Measurements from ENCODE around the gene PFKL.
"Not testable (repeated sequence)": the region's sequence is repeated elsewhere in the genome, so short reads cannot be mapped to it uniquely, and the experiment has no call there.

PFKL gene

DNA sequence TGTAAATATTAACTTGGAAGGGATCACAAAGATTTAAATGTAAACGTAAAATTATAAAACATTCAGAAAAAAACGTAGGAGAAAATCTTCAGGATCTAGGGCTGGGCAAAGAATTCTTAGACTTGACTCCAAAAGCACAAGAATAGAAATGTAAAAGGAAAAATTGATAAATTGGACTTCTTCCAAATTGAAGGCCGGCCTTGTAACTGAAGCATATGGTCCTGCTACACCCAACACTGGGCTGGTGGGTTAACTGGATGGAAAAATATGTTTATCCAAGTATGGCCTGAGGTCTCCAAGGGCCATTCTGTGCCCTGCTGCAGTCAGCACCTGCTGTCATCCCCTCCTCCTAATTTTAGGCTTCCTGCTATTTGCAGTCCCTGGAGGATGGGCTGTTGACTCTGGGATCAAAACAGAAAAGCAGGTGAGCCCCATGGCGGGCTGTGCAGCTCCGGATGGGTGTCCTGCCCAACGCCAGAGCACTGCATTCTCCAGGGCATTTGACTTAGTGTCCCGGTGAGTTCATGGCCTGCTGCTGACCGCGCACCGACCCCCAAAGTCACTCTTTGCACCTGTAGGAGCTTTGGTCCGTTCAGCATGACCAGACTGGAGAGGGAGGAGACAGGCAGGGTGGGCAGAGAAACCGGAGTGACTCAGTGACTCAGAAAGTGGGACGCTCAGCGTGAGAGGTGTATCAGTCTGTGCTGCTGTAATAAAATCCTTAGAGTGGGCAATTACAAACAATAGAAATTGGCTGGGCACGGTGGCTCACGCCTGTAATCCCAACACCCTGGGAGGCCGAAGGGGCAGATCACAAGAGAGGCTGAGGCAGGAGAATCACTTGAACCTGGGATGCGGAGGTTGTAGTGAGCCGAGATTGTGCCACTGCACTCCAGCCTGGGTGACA is 20.2 kb upstream of the PFKL start:
- no peak for DNase-seq (ENCODE audit: low read depth)

DNA sequence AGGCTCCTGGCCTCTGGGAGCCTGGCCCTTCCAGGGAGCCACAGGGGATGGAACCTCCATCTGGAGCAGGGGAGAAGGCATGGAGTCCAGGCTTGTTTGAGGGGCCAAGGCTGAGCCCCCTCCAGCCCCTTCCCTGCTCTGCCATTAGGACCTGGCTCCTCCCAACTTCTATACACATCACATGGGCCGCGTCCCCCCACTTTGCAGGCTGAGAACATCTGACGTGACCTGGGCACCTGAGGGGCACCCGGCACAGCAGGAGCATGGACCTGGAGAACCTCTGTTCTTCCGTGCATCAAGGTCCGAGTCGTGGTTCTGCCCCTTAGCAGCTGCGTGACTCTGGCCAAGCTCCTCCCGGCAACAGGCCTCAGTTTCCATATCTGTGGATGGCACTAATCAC is 18.1 kb upstream of the PFKL start:
- no peak for DNase-seq (ENCODE audit: low read depth)

DNA sequence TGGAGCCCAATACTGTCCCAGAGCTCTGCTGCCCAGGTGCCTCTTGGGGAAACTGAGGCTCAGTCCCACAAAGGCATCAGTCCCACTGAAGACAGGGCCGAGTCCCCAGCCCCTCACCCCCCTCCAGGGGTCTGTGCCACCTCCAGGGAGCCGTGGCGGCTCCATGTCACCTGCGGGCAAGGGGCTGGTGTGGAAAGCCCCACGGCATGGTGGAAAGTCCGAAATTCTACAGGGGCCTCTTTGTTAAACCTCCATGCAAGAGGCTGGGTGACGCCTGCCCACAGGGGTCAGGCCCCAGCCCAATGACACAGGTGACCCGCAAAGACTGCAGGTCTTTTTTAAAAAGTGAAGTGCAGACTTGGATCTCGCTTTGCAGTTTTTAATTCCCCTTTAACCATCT is 17.5 kb upstream of the PFKL start:
- DNase-seq (ENCODE audit: low read depth): no peak

DNA sequence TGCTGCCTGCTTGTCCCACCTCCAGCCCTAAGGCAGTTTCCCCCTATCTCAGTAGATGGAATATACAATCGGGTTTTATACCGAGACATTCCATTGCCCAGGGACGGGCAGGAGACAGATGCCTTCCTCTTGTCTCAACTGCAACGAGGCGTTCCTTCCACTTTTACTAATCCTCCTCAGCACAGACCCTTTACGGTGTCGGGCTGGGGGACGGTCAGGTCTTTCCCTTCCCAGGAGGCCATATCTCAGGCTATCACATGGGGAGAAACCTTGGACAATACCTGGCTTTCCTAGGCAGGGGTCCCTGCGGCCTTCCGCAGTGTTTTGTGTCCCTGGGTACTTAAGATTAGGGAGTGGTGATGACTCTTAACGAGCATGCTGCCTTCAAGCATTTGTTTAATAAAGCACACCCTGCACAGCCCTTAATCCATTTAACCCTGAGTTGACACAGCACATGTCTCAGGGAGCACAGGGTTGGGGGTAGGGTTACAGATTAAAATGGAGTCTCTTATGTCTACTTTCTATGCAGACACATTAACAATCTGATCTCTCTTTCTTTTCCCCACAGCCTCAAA is 16.6 kb upstream of the PFKL start:
- not testable (repeated sequence) for DNase-seq (ENCODE audit: low read depth)

DNA sequence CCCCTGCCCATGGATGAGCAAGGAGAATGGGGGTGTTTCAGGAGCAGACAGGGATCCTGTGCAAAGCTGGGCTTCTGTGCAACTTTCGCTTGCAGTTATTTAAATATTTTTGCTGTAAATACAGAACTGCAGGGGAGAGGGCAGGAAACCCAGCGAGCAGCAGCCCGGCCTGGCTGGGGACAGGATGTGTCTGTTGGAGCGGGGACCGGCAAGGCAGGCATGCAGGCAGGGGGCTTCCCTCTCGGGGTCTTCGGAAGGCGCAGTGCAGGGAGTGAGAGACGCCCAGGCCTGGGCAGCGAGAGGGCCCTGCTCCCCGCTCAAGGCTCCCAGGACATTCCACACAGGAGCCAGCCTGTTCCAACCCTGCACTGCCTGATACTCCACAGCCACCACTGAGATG is 15.9 kb upstream of the PFKL start:
- no peak for DNase-seq (ENCODE audit: low read depth)

DNA sequence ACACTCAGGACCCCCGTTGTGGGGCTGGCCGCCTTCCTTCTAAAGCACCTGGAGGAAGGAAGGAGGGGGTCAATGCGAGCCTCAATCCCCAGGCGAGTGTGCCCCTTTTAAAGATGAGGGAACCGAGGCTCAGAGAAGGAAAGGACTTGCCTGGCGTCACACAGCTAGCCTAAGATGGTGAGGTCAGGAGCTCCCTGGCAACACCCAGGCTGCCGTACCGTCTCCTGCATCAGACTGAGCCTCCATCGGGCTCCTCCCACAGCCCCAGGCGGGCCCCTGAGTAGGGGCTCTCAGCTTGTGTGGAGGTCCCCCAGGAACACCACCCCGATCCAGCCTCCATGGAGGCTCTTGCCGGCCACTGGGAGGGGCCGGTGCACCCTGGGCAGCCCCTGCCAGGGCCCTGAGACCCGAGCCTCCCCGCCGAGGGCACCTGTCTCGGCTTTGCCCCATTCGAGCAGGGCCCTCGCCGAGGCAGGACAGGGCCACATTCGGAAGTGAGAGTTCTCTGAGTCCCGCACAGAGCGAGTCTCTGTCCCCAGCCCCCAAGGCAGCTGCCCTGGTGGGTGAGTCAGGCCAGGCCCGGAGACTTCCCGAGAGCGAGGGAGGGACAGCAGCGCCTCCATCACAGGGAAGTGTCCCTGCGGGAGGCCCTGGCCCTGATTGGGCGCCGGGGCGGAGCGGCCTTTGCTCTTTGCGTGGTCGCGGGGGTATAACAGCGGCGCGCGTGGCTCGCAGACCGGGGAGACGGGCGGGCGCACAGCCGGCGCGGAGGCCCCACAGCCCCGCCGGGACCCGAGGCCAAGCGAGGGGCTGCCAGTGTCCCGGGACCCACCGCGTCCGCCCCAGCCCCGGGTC is 14.5 kb upstream of the PFKL start, which contains the start of gene AIRE:
Gene AIRE (plus strand): TSS at position 739 of the 855 bp plus-strand sequence. CDS start 131 bp downstream, outside the sequence.
- DNase-seq (ENCODE audit: low read depth): no peak

DNA sequence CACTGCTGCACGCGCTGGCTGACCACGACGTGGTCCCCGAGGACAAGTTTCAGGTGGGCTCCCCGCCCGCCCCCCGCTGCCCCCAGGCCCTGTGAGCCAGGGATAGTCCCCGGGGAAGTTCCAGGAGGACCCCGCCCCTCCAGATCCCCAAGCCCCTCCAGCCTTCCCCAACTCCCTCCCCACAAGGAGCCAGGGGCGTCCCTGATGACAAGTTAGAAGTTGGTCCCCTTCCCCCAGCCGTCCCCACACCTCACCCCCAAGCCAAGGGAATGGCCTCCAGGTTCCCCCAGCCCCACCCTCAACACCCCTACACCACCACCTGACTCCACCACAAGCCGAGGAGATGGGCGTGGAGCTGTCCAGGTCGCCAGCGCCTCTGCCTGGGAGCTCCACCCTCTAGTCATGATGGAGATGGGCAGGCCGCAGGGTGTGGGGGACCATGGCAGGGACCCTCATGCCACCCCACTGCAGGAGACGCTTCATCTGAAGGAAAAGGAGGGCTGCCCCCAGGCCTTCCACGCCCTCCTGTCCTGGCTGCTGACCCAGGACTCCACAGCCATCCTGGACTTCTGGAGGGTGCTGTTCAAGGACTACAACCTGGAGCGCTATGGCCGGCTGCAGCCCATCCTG is 13.7 kb upstream of the PFKL start:
- DNase-seq (ENCODE audit: low read depth): no peak

DNA sequence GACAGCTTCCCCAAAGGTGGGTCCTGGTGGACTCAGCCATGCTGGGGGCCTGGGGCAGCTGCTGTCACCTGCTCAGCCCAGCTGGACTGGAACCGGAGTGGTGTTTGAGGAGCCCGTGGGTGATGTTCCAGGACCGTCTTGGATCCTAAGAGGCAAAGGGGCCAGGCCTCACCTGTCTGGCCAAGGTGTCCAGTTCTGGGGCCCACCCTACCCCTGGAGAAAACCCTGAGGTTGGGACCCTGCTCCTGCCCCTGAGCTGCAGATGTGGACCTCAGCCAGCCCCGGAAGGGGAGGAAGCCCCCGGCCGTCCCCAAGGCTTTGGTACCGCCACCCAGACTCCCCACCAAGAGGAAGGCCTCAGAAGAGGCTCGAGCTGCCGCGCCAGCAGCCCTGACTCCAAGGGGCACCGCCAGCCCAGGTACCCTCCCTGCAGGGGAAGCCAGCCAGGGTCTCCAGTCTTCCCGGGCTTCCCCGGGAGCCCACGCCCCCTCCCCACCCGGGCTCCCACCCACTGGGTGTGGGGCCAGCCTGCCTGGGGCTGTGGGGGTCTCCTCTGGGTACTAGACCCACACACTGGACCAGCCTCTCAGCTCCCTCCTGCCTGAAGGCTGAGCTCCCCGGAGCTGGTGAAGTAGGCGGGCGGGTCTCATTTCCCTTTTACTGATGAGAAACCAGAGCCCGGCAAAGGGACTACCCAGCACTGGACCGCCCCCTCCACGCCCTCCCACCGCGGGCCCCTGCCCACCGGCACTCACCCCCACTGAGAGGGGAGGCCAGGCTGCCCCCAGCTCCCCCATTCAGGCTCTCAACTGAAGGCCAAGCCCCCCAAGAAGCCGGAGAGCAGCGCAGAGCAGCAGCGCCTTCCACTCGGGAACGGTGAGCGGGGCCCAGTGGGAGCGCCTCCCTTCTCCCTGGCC is 12.9 kb upstream of the PFKL start:
- no peak for DNase-seq (ENCODE audit: low read depth)

DNA sequence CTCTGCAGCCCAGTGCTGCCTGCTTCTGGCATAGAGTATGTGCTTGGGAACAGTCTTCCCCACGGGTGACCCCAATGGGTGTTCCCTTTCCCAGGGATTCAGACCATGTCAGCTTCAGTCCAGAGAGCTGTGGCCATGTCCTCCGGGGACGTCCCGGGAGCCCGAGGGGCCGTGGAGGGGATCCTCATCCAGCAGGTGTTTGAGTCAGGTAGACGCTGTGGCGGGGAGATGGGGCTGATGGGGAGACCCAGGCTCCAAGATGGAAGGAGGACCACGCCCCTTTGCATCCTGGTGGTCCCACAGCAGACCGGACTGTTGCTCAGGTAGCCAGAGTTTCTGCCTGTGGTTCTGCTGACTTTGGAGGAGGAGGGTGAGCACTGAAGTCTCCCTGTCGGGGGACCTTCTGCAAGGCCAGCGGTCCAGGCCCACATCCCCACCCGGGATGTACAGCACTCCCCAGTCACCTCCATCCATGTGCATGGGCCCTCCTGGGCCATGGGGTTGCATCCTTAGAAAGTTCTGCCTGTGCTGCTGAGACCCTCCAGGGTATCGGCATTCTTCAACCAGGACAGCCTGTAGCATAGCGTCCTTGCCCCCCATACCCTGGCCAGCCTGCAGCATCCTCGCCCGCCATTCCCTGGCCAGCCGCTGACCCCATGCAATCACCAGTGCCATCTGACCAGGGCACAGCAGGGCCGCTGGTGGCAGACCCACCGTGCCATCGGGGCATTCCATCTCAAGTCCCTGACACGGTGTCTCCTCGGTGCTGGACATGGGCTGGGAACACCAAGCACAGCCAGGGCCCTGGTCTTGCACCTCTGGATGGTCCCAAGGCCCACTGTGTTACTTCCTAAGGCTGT is 11.4 kb upstream of the PFKL start:
- DNase-seq (ENCODE audit: low read depth): no peak

DNA sequence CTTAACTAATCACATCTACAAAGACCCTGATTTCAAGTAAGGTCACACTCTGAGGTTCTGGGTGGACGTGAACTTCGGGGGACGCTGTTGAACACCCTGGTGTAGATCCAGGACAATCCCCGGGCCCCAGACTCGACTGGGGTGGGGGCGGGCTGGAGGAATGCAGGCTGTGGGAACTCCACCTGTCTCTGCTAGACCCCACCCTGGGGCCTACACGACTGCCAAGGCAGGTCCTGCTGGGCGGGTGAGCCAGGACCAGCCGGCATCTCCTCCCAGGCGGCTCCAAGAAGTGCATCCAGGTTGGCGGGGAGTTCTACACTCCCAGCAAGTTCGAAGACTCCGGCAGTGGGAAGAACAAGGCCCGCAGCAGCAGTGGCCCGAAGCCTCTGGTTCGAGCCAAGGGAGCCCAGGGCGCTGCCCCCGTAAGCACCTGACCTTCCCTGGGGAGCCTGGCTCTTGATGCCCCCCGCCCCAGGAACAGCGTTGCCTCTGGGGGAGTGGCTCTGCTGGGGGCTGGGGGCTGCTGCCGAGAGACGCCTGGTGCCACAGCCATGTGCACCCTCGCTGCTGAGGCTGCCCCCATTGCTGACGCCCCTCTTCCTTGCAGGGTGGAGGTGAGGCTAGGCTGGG is 10.4 kb upstream of the PFKL start:
- DNase-seq (ENCODE audit: low read depth): no peak

DNA sequence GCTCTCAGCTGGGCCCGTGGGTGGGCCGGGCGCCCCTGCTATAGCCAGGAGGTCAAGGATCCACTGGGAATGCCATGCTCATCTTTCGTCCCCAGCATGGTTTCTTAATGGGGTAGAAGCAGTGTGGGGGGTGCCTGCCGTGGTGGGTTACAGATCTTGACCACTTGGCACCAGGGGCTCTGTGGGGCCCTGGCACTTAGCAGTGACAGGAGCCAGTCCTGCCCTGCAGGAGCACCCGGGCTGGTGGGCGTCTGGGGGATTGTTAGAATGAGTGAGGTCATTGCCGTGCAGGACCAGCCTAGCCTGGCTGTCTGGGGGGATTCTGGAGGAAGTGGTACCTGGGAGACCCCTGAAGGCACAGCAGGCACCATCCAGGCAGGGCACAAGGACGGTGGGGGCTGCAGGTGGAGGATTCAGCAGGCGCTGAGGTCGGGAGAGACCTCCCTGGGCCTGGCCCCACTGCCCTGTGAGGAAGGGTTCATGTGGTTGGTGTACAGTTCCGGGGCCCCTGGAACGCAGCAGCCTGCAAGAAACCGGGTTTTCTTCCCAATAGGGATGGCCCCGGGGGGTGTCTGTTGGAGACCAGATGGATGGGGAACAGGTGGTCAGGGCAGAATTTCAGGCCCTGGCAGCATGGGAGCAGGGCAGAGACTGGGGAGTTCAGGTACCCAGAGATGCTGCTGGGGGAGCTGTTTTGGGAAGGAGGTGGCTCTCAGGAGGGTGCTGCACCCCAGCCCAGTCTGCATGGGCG is 9.4 kb upstream of the PFKL start:
- DNase-seq (ENCODE audit: low read depth): no peak

DNA sequence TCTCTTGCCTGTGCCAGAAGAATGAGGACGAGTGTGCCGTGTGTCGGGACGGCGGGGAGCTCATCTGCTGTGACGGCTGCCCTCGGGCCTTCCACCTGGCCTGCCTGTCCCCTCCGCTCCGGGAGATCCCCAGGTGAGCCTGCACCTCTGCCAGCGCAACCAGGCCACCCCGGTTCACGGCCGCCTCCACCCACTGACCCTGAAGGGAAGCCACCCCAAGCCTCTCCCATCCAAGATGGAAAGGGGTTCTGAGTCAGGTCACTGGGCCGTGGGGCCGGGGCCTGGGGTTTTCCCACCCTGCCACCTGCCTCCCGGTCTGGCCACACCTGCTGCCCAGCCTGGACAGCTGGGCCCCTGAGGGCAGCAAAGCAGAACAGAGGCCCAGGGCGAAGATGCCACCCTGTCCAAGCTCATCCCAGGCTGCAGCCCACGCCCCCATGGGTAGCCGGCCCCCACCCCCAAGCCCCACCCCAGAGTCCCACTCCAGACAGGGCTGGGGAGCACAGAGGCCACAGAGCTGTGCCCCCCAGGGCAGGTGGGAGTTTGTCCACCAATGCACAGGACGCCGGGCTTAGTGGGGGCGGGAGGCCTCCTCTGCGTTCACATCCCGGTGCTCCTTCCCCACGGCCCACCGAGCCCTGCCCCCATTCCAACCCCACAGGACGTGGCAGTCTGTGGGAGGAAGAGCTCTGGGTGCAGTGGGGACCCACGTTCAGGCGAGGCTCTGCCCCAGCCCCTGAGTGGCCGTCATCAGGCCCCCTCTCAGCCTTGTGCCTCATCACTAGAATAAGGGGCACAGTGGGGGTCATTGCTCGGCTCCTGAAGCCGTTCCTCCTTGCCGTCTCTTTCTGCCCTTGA is 8.5 kb upstream of the PFKL start:
- no peak for DNase-seq (ENCODE audit: low read depth)

DNA sequence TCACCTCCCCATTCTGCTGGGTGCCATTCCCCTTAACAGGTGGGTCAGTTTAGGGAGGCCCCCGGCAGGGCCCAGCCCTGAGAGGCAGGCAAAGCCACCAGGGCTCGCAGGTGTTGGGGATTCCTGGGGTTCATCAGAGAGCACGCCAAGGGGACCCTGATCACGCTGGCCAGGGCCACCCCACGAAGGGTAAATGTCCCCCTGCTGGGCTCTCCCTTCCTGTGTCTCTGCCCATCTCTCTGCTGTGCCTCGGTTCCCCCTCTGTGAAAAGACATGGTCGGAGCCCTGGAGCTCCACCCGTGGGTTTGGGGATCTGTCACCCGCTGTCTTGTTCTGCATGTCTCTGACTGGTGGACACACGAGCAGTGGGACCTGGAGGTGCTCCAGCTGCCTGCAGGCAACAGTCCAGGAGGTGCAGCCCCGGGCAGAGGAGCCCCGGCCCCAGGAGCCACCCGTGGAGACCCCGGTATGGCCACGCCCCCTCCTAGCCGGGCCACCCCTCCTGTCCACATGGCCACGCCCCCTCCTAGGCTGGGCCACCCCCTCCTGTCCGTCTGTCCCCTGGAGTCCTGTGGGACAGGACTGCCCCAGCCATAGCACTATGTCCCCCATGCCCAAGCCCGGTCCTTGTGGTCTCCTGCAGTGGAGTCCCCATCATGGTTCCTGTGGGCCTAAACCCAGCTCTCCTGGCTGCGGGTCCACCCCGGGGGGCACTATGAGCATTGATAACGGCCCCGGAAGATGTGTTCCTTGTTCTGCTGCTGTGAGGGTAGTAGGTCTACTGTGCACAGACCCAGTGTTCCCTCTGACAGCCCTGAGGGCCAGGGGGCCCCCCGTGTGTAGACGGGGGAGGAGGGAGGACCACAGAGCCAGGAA is 7.7 kb upstream of the PFKL start:
- DNase-seq (ENCODE audit: low read depth): no peak

DNA sequence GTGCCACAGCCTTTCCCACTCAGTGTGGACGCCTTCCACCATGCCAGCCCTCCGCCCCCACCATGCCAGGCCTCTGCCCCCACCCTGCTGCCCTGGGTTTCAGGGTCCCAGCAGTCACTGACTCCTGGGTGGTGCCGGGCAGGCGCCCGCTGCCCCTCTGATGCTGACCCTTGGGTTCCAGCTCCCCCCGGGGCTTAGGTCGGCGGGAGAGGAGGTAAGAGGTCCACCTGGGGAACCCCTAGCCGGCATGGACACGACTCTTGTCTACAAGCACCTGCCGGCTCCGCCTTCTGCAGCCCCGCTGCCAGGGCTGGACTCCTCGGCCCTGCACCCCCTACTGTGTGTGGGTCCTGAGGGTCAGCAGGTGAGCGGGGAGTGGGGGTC is 7.0 kb upstream of the PFKL start:
- DNase-seq (ENCODE audit: low read depth): no peak

DNA sequence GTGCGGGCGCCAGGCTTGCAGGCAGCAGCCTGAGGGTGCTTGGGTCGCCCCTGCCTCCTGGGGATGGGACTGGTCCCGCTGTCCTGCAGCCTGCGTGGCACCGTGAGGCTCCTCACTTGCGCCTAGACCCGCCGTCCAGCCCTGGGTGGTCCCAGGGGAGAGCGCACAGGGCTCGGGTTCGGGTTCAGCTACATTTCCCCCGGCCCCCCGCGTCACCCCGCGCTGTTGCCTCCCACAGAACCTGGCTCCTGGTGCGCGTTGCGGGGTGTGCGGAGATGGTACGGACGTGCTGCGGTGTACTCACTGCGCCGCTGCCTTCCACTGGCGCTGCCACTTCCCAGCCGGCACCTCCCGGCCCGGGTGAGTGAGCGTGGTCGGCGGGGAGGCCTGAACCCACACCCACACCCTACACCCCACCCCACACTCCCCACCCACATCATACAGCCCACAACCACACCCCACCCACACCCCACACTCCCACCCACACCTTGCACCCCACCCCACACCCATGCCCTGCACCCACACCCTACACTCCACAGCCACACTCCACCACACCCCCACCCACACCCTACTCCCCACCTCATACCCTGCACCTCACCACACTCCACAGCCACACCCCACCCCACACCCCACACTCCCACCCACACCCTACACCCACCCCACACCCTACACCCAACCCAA is 6.2 kb upstream of the PFKL start:
- DNase-seq (ENCODE audit: low read depth): no peak

DNA sequence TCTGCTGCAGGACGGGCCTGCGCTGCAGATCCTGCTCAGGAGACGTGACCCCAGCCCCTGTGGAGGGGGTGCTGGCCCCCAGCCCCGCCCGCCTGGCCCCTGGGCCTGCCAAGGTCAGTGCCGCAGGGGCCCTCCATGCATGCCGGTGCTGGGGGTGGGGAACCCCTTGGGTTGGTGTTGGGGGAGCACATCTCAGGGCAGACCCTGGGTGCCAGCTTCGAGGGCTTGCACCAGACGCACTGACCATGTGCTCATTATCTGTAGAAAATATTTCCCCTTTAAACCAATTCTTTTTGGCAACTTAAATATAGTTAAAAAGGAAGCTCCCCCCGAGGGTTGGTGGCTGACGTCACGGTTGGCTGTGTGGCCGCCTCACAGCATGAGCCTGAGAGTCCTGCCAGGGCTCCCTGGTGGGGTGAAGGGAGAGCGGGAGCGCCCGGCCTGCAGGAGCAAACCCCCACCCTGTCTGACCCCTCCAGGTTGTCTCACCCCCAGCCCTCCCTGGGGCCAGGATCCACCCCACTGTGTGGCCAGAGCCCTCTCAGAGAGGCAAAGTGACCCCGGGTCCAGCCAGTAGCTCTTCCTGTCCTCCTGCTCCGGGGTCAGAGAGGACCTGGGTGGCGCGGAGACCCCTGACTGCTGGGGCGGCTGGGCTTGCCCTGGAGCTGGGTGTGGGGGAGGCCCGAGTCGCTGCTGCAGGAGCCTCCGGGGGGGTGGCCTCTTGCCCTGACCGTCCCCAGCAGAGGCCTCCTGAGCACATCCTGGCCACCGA is 5.3 kb upstream of the PFKL start:
- DNase-seq (ENCODE audit: low read depth): no peak

All from HS-27A (cell line).